SIG-M5 treated with dmso at 0.1 percent for 504 hours (cell line): Measurements from ENCODE around the gene C4orf17.
"Not testable (repeated sequence)": the region's sequence is repeated elsewhere in the genome, so short reads cannot be mapped to it uniquely, and the experiment has no call there.

ENCODE experiments used
- DNase-seq: peaks from one replicate; lab custom pipeline; 2025; ENCODE audit not compliant: unreplicated experiment; lab: John Stamatoyannopoulos, UW

The C4orf17 gene

DNA sequence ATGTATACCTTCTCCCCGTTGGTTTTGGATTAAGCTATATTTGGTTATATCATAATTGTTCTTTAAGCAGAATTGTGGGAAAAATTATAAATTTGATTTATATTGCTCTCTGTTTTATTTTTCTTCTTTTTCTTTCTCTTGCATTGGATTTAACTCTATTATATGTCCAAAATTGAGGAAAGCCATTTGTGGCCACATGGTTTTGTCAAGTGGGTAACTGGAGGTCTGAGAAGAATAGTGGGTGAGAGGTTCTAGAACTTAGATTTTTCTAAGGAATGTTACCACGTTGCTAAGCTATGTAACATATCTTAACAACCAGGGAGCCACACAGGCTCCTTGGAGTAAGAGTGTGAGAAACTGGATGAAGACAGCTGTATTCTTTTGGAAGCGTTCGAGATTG lies at the start of gene C4orf17:
TSS of gene C4orf17 (plus strand) at position 301 of the 400 bp plus-strand sequence. CDS start 2,061 bp downstream, outside the sequence.
- no peak for DNase-seq

DNA sequence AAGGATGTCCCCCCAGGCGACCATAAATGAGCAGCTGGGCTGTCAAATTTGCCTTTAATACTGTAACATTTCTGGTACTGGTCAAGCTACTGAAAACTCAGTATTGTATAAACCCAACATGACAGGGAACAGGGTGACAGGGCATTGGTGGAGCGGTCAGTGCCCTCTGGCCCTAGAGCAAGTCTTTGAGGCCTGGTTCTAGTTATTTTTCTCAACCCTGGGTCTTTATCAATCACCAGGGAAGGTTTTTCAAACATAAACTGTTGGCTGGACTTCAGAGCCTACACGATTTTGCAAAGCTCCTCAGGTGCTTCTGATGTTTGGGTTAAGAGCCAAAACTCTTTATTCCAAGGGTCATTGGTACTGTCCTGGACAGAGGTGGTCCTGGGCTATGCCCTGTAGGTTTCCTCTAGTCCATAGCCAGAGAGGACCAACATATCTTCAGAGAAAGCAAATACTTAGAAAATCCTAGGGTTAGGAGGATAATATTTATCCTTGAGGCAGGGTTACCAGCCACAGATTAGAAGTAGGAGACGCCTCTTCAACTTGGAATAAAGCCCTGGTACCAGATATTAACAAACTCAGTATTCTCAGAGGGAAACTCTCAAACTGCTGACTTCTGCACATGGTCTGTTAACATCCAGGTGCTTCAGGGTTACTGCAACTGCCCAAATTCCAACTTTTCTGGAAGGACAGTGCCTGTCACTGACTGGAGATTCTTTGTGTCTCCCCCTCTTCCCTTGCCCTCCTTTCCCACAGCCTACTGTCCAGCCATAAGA lies 49.0 kb upstream of the C4orf17 start:
- no peak for DNase-seq

DNA sequence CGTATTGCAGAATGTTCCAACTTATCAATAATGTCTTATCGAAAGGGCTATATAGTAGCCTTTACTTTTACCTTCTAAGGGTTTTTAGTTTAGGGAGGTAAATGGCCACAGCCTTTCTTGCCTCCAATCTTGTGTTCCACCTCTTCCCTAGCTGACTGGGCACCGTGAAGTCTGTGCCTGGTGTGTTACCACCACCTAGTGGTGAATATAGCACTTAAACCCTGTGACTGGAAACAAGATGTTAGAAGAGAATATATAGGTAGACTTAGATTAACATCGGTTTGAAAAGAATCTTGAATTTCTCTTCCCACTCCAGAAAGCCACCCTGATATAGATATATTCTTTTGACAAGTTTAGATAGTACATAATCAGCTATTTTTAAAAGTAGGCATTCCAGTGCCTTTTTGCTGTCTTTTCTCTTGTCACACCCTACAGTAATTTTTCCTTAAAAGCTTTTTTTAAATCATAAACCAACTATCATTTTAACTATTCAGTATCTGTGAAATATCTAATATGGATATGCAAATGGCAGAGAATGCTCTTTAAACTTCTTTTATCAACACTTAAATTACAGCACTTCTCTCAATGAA lies 47.9 kb upstream of the C4orf17 start:
- DNase-seq: peak; percentile 51

DNA sequence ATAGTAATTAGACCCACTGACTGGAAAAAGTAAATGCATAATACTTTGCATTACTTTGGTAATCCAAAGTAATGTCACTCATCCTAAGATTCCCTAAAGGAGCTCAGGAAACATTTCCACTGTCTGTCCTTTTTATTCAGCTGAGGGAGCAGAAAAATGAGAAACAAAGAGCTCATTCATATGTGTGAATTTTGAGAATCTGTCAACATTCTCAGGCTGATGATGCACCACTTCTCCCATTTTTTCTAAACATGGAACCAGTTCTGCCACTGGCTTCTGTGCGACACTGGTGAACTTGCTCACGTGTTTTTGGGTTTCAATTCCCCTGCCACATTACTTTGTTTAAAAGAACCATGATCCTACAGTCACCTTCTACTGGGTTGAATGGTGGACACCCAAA lies 47.3 kb upstream of the C4orf17 start:
- DNase-seq: no peak

DNA sequence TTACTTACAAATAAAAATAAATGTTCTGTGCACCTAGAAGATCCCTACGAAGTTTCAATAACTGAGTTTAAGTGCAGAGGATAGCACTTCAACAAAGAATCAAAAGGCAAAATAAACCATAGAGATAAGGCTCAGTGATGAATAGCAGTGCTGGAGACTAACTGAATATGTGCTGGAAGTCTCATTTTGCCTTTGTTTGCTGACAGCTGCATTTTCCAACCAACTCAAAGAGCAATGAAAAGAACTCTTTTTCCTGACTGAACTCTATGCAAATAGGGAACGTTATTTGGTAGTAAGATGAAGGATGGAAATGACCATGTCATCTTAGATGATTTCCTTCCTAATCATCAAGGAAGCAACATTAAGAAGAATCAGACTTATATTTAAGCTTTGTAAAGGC lies 42.9 kb upstream of the C4orf17 start:
- DNase-seq: no peak

- no peak for DNase-seq
These were observed 41.9 kb upstream of the C4orf17 start for GRCh38 chr4:99468889-99469288.

GRCh38 chr4:99471349-99471748 lies 39.5 kb upstream of the C4orf17 start:
- no peak for DNase-seq

DNA sequence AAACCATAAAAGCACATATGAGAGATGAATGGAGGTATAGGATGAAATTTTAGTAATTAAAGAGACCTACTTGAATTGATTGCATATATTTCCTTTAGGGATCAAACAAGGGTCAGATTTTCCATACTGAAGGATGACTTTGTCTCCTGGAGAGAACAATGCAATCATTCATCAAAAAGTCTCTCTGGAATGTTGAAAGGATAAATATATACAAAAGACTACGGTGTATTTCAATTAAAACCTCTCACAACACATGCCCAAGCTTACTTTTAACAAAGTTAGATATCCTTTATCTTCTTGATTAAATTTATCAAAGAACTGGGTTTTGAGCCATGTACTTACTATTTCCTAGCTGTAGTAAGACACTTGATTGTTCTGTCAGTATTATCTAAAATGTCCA lies 38.9 kb upstream of the C4orf17 start:
- DNase-seq: no peak

DNA sequence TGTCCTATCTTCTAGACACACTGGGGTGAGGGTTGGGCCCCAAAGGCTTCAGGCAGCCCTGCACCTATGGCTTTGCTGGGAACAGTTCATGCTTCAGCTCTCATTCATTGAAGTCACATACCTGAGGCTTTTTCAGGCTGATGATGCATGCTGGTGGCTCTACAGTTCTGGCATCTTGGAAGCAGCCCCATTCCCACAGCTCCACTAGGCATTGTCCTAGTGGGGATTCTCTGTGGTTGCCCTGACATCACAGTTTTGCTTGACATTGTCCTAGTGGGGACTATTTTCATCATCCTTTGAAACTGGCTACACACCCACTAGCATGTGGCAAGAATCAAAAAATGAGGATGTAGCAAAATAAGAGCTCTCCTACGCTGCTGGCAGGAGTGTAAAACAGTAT lies 37.7 kb upstream of the C4orf17 start:
- DNase-seq: no peak

GRCh38 chr4:99483636-99484035 lies 27.2 kb upstream of the C4orf17 start:
- no peak for DNase-seq

DNA sequence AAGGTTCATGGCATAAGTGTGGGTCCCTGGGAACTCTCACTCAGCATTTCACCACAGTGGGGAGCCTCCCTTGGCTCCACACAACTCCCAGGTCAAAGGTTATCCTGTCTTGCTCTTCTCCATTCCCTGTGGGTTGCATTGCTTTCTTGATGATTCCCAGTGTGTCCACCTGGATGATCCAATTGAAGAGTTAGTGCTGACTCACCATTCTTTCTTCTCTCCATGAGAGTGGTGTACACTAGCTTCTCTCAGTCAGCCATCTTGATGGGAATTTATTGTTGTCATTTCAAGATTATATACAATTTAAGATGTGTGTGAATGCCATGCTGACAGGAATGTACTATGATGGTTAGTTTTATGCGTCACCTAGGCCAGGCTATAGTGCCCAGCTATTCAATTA lies 25.6 kb upstream of the C4orf17 start:
- no peak for DNase-seq

- DNase-seq: not testable (repeated sequence)
These were observed 24.2 kb upstream of the C4orf17 start for GRCh38 chr4:99486648-99487047.

DNA sequence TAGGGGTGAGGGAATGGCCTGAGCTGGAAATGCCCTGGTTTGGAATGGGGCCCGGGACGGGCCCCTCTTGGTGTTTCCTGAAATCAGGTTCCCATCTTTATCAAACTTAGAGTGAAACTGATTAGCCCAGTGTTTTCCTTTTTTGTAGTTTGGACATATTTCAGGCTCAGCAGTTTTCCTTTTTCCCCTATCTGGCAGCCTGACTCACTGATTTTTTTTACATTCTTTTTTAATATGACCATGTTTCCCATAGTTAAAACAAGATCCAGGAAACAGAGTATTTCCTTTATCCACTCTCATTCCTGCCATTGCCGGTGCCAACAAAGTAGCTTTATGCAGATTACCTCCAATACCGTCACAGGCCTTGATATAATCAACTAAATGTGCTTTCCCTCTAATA lies 20.5 kb upstream of the C4orf17 start:
- DNase-seq: no peak

DNA sequence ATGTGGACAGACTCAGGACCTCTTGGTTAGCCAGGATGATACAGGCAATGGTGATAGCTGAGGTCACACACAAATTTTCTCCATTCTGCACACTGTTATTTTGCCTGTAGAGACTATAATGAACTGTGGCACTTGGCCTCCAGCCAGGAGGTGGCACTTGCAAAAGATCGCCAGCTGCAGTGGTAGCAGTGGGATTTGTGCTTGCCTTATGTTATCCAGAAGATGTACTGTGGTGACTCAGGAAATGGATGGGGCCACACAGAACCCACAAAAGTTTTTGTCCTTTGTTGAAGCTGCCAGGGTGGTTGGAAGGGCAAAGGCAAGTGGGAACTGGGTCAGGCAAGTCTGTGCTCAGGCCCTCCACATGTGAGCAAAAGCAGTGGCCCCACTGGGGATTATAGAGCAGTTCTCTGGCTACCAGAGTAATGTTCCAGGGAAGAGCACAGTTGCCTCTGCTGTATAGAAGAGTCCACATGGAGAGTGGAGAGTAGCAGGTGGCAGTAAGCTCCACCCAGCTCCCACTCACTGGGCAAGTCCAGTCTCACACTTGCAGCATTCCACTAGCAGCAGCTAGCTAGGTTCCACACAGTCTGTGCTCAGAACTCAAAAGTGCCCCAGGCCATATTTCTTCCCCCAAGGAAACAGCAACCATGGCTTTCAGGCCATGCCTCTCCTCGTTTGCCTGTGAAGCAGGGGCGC lies 5.9 kb upstream of the C4orf17 start:
- DNase-seq: no peak

GRCh38 chr4:99506781-99507180 lies 4.0 kb upstream of the C4orf17 start:
- DNase-seq: no peak

GRCh38 chr4:99507349-99507748 lies 3.5 kb upstream of the C4orf17 start:
- DNase-seq: no peak

- DNase-seq: no peak
These were observed 3.1 kb upstream of the C4orf17 start for GRCh38 chr4:99507762-99508161.

GRCh38 chr4:99518601-99519295 lies 7.9 kb downstream of the C4orf17 start:
- peak; percentile 56 for DNase-seq

- DNase-seq: no peak
These were observed 18.4 kb downstream of the C4orf17 start for GRCh38 chr4:99529228-99529627.

- DNase-seq: no peak
These were observed 19.1 kb downstream of the C4orf17 start for GRCh38 chr4:99529956-99530355.

DNA sequence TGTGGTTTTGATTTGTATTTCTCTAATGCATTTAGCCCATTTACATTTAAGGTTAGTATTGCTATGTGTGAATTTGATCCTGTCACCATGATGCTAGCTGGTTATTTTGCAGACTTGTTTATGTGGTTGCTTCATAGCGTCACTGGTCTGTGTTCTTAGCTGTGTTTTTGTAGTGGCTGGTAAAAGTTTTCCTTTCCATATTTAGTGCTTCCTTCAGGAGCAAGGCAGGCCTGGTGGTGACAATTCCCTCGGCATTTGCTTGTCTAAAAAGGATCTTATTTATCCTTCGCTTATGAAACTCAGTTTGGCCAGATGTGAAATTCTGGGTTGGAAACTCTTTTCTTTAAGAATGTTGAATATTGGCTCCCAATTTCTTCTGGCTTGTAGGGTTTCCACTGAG lies 23.9 kb downstream of the C4orf17 start:
- DNase-seq: not testable (repeated sequence)

GRCh38 chr4:99536271-99536670 lies 25.4 kb downstream of the C4orf17 start:
- no peak for DNase-seq
